Stimulated activated CD4-positive, alpha-beta T cell treated with anti-CD3 and anti-CD28 coated beads, Interleukin-12 subunit alpha, Interleukin-12 subunit beta, amount 100 ng/mL, for 24 hours (primary cell): ENCODE data around the gene PDE1C.
"Not testable (repeated sequence)": the region's sequence is repeated elsewhere in the genome, so short reads cannot be mapped to it uniquely, and the experiment has no call there.

ENCODE experiments used
- DNase-seq, 2 experiments: peaks; one replicate each; pipeline ENCODE4 v3.0.0-alpha.2; 2020; ENCODE audit warnings: low read depth in 2 of 2

PDE1C gene

GRCh38 chr7:31850066-31850465 lies 220.1 kb downstream of the PDE1C start:
- DNase-seq: no peak

GRCh38 chr7:31835471-31835870 lies 234.7 kb downstream of the PDE1C start:
- no peak for DNase-seq

GRCh38 chr7:31833625-31834024 lies 236.6 kb downstream of the PDE1C start:
- not testable (repeated sequence) for DNase-seq

DNA sequence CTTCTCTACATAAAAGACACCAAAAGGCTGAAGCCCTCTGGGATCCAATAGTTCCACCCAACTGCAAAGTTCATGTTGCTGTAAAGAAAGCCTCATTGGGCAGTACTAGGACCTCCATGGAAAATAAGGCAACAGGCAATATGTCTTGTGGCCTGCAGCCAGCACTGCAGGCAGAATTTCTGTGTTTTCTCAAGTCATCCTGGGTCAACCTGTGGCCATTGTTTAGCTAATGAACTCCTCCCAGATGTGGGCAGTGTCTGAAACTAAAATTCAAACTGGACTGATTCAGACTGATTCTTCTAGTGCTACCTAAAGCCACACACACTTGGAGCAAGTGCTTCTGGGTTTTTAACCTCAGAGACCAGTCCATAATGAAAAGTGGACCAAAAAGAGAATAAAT lies 241.7 kb downstream of the PDE1C start:
- no peak for DNase-seq

DNA sequence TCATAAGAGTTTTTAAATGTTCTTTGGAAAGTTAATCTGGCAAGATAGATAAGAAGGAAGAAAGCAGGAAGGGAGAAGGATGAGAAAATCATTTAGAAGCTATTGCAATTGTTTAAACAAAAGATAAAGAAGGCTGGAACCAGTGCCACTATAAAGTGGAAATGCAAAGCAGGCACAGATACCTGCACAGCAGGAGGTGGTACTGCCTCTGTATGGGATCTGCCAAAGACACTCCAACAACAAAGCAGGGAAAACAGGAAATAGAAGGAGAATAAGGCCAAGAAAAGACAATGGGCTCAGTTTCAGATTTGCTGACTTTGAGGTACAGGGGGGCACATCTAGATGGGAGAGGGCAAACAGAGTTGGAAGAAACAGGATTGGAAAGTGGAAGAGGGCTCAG lies 244.6 kb downstream of the PDE1C start:
- DNase-seq: no peak

DNA sequence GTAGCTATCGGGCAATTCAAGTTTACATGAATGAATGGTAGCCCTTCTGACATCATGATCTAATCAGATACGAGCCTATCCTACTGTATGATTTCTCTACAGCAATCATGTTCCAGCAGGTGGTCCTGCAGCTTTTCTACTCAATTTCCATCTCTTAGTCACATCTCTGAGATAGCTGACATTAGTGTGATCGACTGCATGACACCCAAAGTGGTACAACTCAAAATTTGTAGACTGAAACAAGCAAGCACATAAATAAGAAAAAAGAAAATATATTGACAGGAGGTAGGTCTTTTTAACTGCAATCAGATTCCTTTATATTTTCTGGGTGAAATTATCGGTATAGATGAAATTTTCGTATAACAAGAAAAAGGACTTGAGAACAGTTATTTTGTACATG lies 251.2 kb downstream of the PDE1C start:
- no peak for DNase-seq

GRCh38 chr7:31816810-31817209 lies 253.4 kb downstream of the PDE1C start:
- no peak for DNase-seq

DNA sequence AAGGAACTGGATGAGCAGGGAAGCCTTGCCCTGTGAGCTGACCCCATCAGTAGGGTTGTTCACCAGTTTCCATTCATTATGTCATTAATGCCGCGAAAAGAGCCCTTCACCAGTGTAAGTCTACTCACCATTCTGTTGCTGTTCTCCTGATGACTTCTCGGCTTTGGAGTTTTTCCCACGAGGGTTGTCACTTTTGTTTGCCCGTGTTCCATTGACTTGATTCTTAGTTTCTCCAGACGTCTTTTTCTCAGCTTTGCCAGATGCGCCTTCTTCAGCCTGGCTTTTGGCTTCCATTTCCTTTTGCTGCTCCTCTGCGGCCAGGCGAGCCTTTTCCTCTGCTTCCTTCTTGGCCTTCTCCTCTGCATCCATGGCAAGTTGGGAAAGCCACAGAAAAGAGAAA lies 254.4 kb downstream of the PDE1C start:
- DNase-seq: no peak

DNA sequence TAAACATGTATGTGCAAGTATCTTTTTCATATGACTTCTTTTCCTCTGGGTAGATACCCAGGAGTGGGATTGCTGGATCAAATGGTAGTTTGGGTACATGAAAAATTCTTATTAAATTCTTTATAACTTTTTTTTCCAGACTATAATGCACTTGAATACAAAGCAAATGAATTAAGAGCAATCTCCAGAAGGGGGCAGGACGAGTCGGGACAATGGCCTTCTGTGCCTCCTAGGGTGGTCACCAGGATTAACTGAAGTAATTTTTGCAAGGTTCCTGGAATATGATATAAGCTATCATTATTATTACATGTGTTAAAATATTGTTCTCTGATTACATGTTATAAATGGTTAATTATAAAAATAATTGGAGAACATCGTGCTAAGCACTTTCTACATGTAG lies 256.0 kb downstream of the PDE1C start:
- no peak for DNase-seq

GRCh38 chr7:31811650-31812461 lies 258.4 kb downstream of the PDE1C start:
- no peak for DNase-seq

- DNase-seq: no peak
These were observed 264.9 kb downstream of the PDE1C start for GRCh38 chr7:31805209-31805818.

DNA sequence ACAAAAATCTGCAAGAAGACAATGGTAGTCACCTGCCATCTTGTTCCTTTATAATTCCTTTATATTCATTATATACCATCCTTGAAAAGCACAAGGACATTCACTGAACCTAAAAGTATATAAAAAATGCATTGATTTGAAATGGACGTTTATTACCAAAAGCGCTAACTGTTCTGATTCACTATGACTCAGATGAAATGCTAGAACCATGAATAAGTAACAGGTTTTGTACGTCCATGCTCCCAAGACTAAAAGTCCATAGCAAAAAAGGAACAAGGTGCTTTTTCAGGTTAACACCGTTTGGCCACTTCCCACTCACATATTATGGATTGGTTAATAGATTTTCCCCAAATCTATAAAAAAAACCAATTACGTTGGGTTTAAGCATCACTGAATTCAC lies 273.8 kb downstream of the PDE1C start:
- DNase-seq: no peak

DNA sequence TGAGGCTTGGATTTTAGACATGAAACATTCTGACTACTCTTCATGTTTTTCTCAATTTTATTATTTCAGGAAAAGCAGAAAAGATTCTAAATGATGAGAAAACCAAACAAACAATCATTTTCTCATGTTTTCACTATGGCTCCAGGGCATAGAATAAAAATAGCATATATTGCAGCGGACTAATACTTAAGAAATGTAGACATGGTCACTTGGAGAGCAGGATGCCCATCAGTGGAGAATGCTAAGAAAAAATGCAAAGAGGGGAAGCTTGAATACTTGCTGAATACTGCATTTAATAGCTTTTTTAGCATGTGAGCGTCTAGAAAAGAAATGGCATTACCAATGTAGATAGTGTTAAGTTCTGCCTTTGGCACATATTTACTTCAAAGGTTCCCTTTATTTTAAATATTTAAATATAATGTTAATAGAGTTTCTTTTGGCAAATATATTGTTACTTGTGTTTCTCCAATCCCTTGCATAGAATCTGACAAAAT lies 275.3 kb downstream of the PDE1C start:
- no peak for DNase-seq

DNA sequence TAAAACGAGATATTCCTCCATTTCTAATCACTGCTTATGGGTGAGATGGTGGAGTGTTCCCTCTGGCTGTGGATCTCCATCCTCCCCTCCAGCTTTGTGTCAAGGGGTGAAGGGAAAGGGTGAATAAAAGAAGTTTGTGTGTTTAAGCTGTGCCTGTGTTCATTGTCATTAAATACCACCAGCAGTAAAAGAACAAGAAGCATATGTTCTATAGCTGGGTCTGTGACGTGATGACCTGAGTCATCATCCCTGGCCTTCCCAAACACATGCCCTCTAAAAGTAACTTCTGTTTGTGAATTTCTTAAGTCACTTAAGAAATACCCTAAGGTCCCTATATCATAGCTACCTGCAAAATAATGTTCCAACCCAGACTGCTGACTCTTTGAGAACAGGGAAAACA lies 278.3 kb downstream of the PDE1C start:
- DNase-seq: no peak

- no peak for DNase-seq
These were observed 281.1 kb downstream of the PDE1C start for GRCh38 chr7:31788883-31789680.

DNA sequence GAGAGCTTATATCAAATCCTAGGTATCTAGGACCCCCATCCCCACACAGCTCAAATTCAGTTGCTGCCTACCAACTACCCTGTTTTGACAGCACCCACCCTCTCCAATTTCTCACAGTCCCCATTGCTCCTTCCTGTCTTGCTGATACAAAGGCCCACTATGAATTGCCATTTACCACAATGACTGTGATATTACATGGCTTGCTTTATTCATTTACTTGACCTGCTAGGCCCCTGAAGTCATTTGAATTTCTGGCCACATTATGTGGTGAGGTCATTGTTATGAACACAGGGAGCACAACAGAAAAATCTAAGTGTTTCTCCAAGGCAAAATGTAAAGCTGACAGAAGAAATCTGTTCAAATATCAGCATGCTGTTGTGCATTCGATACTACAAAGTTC lies 281.8 kb downstream of the PDE1C start:
- DNase-seq: no peak

DNA sequence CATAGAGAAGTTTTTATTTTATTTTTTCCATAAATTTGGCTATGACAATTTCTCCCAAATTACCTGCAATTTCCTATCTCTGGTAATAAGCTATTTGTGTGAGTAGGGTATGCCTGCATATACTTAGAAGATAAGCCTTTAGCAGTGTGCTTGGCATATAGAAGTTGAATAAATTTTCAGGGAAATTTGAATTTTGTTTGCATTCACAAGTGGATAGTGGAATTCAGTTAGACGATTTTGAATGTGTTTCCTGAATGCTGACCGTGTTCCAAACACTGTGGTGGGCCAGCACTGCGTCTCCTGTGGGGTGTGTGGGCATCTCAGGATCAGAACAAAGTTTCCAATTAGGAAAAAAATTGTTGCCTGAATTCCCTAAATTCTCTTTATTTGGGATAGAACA lies 283.9 kb downstream of the PDE1C start:
- no peak for DNase-seq

DNA sequence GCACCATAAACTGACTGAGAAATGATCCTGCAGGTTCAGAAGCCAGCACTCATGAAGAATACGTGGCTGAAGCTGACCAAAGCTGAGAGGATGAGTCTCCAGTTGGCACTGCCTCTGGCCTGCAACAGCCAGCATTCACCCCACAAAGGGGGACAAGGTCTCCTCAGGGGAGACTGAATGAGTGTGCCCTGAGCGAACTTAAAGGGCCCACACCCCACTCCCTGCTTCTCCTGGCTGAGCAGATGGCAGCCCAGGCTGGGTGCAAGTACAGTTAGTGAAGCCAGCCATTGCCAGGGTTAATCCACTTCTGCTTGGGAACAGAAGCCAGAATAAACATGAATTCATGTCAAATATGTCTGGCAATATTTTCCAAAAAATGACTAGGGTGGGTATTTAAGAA lies 285.1 kb downstream of the PDE1C start:
- DNase-seq: no peak

GRCh38 chr7:31783221-31783620 lies 287.0 kb downstream of the PDE1C start:
- no peak for DNase-seq

GRCh38 chr7:31782411-31782991 lies 287.7 kb downstream of the PDE1C start:
- DNase-seq: no peak

DNA sequence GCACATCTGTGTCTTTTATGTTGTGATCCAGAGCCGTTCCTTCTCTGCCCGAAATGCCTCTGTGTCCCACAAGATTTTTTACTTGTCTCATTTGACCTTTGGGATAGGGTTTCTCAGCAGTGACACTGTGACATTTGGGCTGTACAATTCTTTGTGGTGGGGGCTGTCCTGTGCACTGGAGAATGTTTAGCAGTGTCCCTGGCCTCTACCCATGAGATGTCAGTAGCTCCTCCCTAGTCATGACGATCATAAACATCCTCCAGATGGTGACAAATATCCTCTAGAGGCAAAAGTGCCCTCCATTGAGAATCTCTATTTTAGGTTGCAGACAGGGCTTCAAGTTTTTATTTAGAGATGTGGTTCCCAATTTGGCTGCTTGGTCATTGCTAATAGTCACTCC lies 291.9 kb downstream of the PDE1C start:
- DNase-seq: no peak

DNA sequence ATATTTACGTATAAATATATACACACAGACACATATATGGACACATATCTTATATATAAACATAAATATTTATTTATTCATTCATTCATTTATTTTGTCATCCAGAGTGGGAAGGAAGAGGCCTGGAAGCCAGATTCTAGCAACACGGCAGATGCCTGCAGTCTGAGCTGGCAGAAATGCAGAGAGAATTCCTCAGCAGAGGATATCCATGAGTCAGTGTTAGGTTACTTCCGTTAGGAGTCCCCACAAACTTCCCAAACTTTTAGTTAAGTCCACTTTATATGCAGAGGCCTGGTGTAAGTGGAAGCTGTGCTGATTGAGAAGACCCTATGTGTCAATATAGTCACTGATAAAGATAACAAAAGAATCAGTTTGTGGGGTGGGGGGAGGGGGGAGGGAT lies 293.6 kb downstream of the PDE1C start:
- DNase-seq: no peak
